ENCODE data around the gene THOP1. TPM values are rescaled to one million over a fixed set of nuclear protein-coding genes. Genes with fewer than 3 reads are reported as not detected.
"Not testable (repeated sequence)": the region's sequence is repeated elsewhere in the genome, so short reads cannot be mapped to it uniquely, and the experiment has no call there.

THOP1 gene
- total RNA-seq, 2 experiments from 2014 or later, result 106 to 121 TPM

GRCh38 chr19:2817237-2817829 is 32.0 kb downstream of the THOP1 start:
- H3K4me1 Mint-ChIP-seq (ENCODE audit: low read depth); H3K9me3 Mint-ChIP-seq (ENCODE audit: insufficient read depth); CTCF ChIA-PET; H3K36me3 Mint-ChIP-seq (ENCODE audit: low read depth); H3K27ac Mint-ChIP-seq; ATAC-seq; POLR2A ChIA-PET; H3K27me3 Mint-ChIP-seq (ENCODE audit: low read depth); DNase-seq; H3K4me3 Mint-ChIP-seq: not testable (repeated sequence)

GRCh38 chr19:2819540-2820111 is 34.3 kb downstream of the THOP1 start, which contains the start of gene ZNF554:
TSS of gene ZNF554 (plus strand) at chr19:2819868. CDS start at chr19:2820072, 204 bp downstream.
- peak; percentile 98 for DNase-seq
- ATAC-seq, result peak; percentile 97
- Mint-ChIP-seq H3K27me3 (ENCODE audit: low read depth) (no peaks in the 10 kb centered on the region), H3K4me3 (peak within 1 kb of the TSS; percentile 83), H3K27ac (peak within 1 kb of the TSS; percentile 60), H3K4me1 (ENCODE audit: low read depth) (peaks cover 6% of the 10 kb centered on the region), H3K36me3 (ENCODE audit: low read depth) (peaks cover 4% of the 10 kb centered on the region), H3K9me3 (ENCODE audit: insufficient read depth) (no peaks in the 10 kb centered on the region)
- ChIA-PET POLR2A (interaction anchor here (1.1 to 1.9 kb wide), 2 partner anchors 15 to 131 kb away, joined by 3 to 4 read pairs; no protein-coding TSS in a partner anchor), CTCF (interaction anchor here (0.6 to 1.5 kb wide), 5 partner anchors 22 to 93 kb away, joined by 3 to 5 read pairs (median 3); partner anchors contain the start of gene ZNF555)

GRCh38 chr19:2820112-2820702 is 34.9 kb downstream of the THOP1 start:
- Mint-ChIP-seq H3K27ac (peak overlapping the region; percentile 15), H3K36me3 (ENCODE audit: low read depth) (peaks cover 4% of the 10 kb centered on the region), H3K4me1 (ENCODE audit: low read depth) (peaks cover 6% of the 10 kb centered on the region), H3K4me3 (peak overlapping the region; percentile 83), H3K27me3 (ENCODE audit: low read depth) (no peaks in the 10 kb centered on the region), H3K9me3 (ENCODE audit: insufficient read depth) (no peaks in the 10 kb centered on the region)
- ChIA-PET CTCF (interaction anchor here (0.7 to 1.5 kb wide), 3 partner anchors 21 to 49 kb away, joined by 3 to 5 read pairs (median 3); partner anchors contain the start of gene ZNF555), POLR2A (interaction anchor here (1.1 to 1.9 kb wide), 2 partner anchors 15 to 130 kb away, joined by 3 to 4 read pairs; no protein-coding TSS in a partner anchor)
- DNase-seq, result peak; percentile 30
- no peak for ATAC-seq

- POLR2A ChIA-PET, result interaction anchor here (0.8 kb wide), 1 partner anchor 42 kb away, joined by 3 read pairs; no protein-coding TSS in a partner anchor
Observed at GRCh38 chr19:2822846-2823245, 37.5 kb downstream of the THOP1 start.

GRCh38 chr19:2823646-2824045 is 38.3 kb downstream of the THOP1 start:
- H3K27me3 Mint-ChIP-seq (ENCODE audit: low read depth), result no peaks in the 10 kb centered on the region
- H3K4me1 Mint-ChIP-seq (ENCODE audit: low read depth), result peaks cover 12% of the 10 kb centered on the region
- no peak for DNase-seq
- H3K9me3 Mint-ChIP-seq (ENCODE audit: insufficient read depth), result peaks cover 9% of the 10 kb centered on the region
- ChIA-PET CTCF (interaction anchor here (1.7 kb wide), 1 partner anchor 18 kb away, joined by 5 read pairs; the partner anchor contains the start of gene ZNF555), POLR2A (interaction anchor here (0.8 kb wide), 1 partner anchor 42 kb away, joined by 3 read pairs; no protein-coding TSS in a partner anchor)
- H3K4me3 Mint-ChIP-seq, result no peak overlapping the region
- H3K36me3 Mint-ChIP-seq (ENCODE audit: low read depth), result peaks cover 20% of the 10 kb centered on the region
- no peak for ATAC-seq
- no peak overlapping the region for H3K27ac Mint-ChIP-seq

More at GRCh38 chr19:2822846-2823245, 37.5 kb downstream of the THOP1 start:
- no peak overlapping the region for H3K4me3 Mint-ChIP-seq
- peaks cover 4% of the 10 kb centered on the region for H3K9me3 Mint-ChIP-seq (ENCODE audit: insufficient read depth)
- CTCF ChIA-PET, result interaction anchor here (1.7 to 1.9 kb wide), 2 partner anchors 11 to 18 kb away, joined by 5 to 6 read pairs; partner anchors contain the start of gene ZNF555
- no peaks in the 10 kb centered on the region for H3K27me3 Mint-ChIP-seq (ENCODE audit: low read depth)
- H3K36me3 Mint-ChIP-seq (ENCODE audit: low read depth), result peaks cover 14% of the 10 kb centered on the region
- DNase-seq (no peak), ATAC-seq (no peak)
- H3K4me1 Mint-ChIP-seq (ENCODE audit: low read depth), result peaks cover 9% of the 10 kb centered on the region
- no peak overlapping the region for H3K27ac Mint-ChIP-seq

- CTCF ChIA-PET, result interaction anchor here (1.7 kb wide), 1 partner anchor 17 kb away, joined by 5 read pairs; the partner anchor contains the start of gene ZNF555
Observed at GRCh38 chr19:2824129-2824528, 38.8 kb downstream of the THOP1 start.

GRCh38 chr19:2827022-2827421 is 41.7 kb downstream of the THOP1 start:
- Mint-ChIP-seq H3K36me3 (ENCODE audit: low read depth) (peaks cover 22% of the 10 kb centered on the region), H3K4me1 (ENCODE audit: low read depth) (peaks cover 6% of the 10 kb centered on the region), H3K27ac (no peak overlapping the region), H3K4me3 (no peak overlapping the region), H3K9me3 (ENCODE audit: insufficient read depth) (peaks cover 15% of the 10 kb centered on the region), H3K27me3 (ENCODE audit: low read depth) (no peaks in the 10 kb centered on the region)
- POLR2A ChIA-PET, result no interaction called here
- CTCF ChIA-PET, result no interaction called here
- DNase-seq, result no peak
- ATAC-seq, result no peak

More at GRCh38 chr19:2824129-2824528, 38.8 kb downstream of the THOP1 start:
- Mint-ChIP-seq H3K9me3 (ENCODE audit: insufficient read depth) (peaks cover 11% of the 10 kb centered on the region), H3K27ac (no peak overlapping the region), H3K4me1 (ENCODE audit: low read depth) (peaks cover 12% of the 10 kb centered on the region), H3K4me3 (no peak overlapping the region), H3K27me3 (ENCODE audit: low read depth) (no peaks in the 10 kb centered on the region), H3K36me3 (ENCODE audit: low read depth) (peaks cover 20% of the 10 kb centered on the region)
- POLR2A ChIA-PET, result no interaction called here
- DNase-seq, result no peak
- ATAC-seq, result no peak

GRCh38 chr19:2827840-2828489 is 42.7 kb downstream of the THOP1 start:
- ATAC-seq (no peak), DNase-seq (no peak)
- Mint-ChIP-seq H3K9me3 (ENCODE audit: insufficient read depth) (peaks cover 19% of the 10 kb centered on the region), H3K36me3 (ENCODE audit: low read depth) (peaks cover 31% of the 10 kb centered on the region), H3K27me3 (ENCODE audit: low read depth) (no peaks in the 10 kb centered on the region), H3K4me3 (no peak overlapping the region), H3K4me1 (ENCODE audit: low read depth) (peaks cover 6% of the 10 kb centered on the region), H3K27ac (no peak overlapping the region)
- POLR2A ChIA-PET, result no interaction called here
- CTCF ChIA-PET, result no interaction called here

- CTCF ChIA-PET, result interaction anchor here (1.1 to 1.6 kb wide), 2 partner anchors 13 to 116 kb away, joined by 3 to 5 read pairs; no protein-coding TSS in a partner anchor
- peaks cover 40% of the 10 kb centered on the region for H3K36me3 Mint-ChIP-seq (ENCODE audit: low read depth)
- no peaks in the 10 kb centered on the region for H3K4me1 Mint-ChIP-seq (ENCODE audit: low read depth)
Observed at GRCh38 chr19:2834294-2834871, 49.1 kb downstream of the THOP1 start.

GRCh38 chr19:2837430-2837829 is 52.1 kb downstream of the THOP1 start:
- H3K9me3 Mint-ChIP-seq (ENCODE audit: insufficient read depth), result peaks cover 25% of the 10 kb centered on the region
- ATAC-seq (no peak), DNase-seq (no peak)
- H3K27me3 Mint-ChIP-seq (ENCODE audit: low read depth), result peaks cover 2% of the 10 kb centered on the region
- ChIA-PET CTCF (no interaction called here), POLR2A (interaction anchor here (0.6 kb wide), 1 partner anchor 51 kb away, joined by 7 read pairs; no protein-coding TSS in a partner anchor)
- H3K4me1 Mint-ChIP-seq (ENCODE audit: low read depth), result peaks cover 7% of the 10 kb centered on the region
- H3K27ac Mint-ChIP-seq, result no peak overlapping the region
- no peak overlapping the region for H3K4me3 Mint-ChIP-seq
- H3K36me3 Mint-ChIP-seq (ENCODE audit: low read depth), result peaks cover 36% of the 10 kb centered on the region

More at GRCh38 chr19:2834294-2834871, 49.1 kb downstream of the THOP1 start:
- no peak overlapping the region for H3K4me3 Mint-ChIP-seq
- no peak for ATAC-seq
- peaks cover 27% of the 10 kb centered on the region for H3K9me3 Mint-ChIP-seq (ENCODE audit: insufficient read depth)
- POLR2A ChIA-PET, result interaction anchor here (1.4 kb wide), 1 partner anchor 14 kb away, joined by 4 read pairs; no protein-coding TSS in a partner anchor
- H3K27ac Mint-ChIP-seq, result no peak overlapping the region
- no peak for DNase-seq
- no peaks in the 10 kb centered on the region for H3K27me3 Mint-ChIP-seq (ENCODE audit: low read depth)

Measured in activated CD8-positive, alpha-beta T cell treated with anti-CD3 and anti-CD28 coated beads, Interleukin-2, amount 10 ng/mL, durations not matched to agents 7 days and 5 days (primary cell).